Keratinocyte (primary cell): ENCODE results near the gene APOD.

Experiments
- EZH2 ChIP-seq: IDR thresholded peaks from one replicate; pipeline ENCODE4 v1.6.1; 2012; ENCODE audit warnings: inconsistent platforms, mild to moderate bottlenecking, low read length, moderate library complexity
- TF ChIP-seq, protein P1 (sequence below), 3 experiments: IDR thresholded peaks in 1 of 3; conservative IDR thresholded peaks in 1 of 3; optimal IDR thresholded peaks in 1 of 3; 2 replicates in 2 of 3; 3 replicates in 1 of 3; pipeline versions ENCODE3 to v1.5.1; 2011; ENCODE audit warnings: low read length in 3 of 3, mild to moderate bottlenecking in 3 of 3, moderate library complexity in 2 of 3, control low read depth in 1 of 3, inconsistent platforms in 1 of 3; ENCODE audit not compliant: insufficient read depth in 2 of 3; ENCODE audit errors: extremely low read depth in 1 of 3

DNA sequence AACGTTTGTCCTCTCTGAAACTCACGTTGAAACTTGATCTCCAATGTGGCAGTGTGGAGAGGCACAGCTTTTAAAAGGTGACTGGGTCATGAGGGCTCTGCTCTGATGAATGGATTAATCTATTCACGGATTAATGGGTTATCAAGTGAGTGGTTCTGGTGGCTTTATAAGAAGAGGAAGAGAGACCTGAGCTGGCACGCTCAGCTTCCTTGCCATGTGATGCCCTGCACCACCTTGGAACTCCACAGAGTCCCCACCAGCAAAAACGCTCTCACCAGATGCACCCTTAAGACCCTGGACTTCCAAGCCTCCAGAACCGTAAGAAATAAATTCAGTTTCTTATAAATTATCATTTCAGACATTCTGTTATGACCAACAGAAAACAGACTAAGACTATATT, 43.2 kb downstream of the APOD start:
- TF ChIP-seq, protein P1, sequence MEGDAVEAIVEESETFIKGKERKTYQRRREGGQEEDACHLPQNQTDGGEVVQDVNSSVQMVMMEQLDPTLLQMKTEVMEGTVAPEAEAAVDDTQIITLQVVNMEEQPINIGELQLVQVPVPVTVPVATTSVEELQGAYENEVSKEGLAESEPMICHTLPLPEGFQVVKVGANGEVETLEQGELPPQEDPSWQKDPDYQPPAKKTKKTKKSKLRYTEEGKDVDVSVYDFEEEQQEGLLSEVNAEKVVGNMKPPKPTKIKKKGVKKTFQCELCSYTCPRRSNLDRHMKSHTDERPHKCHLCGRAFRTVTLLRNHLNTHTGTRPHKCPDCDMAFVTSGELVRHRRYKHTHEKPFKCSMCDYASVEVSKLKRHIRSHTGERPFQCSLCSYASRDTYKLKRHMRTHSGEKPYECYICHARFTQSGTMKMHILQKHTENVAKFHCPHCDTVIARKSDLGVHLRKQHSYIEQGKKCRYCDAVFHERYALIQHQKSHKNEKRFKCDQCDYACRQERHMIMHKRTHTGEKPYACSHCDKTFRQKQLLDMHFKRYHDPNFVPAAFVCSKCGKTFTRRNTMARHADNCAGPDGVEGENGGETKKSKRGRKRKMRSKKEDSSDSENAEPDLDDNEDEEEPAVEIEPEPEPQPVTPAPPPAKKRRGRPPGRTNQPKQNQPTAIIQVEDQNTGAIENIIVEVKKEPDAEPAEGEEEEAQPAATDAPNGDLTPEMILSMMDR (optimal IDR thresholded peaks at IDR 0.05 in 1 of 3, IDR thresholded peaks at IDR 0.05 in 1 of 3, conservative IDR thresholded peaks at IDR 0.05 in 1 of 3; ENCODE audit: extremely low read depth in 1 of 3, insufficient read depth in 2 of 3, low read length in 3 of 3), result no peak
- TF ChIP-seq EZH2, result no peak
